Colonic mucosa (tissue), 4 donors: ENCODE measurements around the gene CHRNA4. TPM values are rescaled to one million over a fixed set of nuclear protein-coding genes. Genes with fewer than 3 reads are reported as not detected.

Source experiments
- DNase-seq: peaks from one replicate; pipeline ENCODE4 v3.0.0-alpha.2; 2020
- H3K27ac ChIP-seq: fragments of 200-600 bp; one replicate; pipeline ENCODE4 v1.8.0; 2021
- H3K27me3 ChIP-seq: fragments of 200-600 bp; one replicate; pipeline ENCODE4 v1.8.0; 2021
- H3K36me3 ChIP-seq: fragments of 200-600 bp; one replicate; pipeline ENCODE4 v1.8.0; 2021
- H3K4me1 ChIP-seq: fragments of 200-600 bp; one replicate; pipeline ENCODE4 v1.8.0; 2021; ENCODE audit warnings: mild to moderate bottlenecking
- H3K4me3 ChIP-seq: fragments of 200-600 bp; one replicate; pipeline ENCODE4 v1.8.0; 2021
- H3K9ac ChIP-seq, 2 donors: one replicate each; pipeline ENCODE4 v1.7.0; 2013; ENCODE audit warnings: control low read depth in 2 of 2, low read depth in 2 of 2, low read length in 2 of 2
- H3K9me3 ChIP-seq: fragments of 200-600 bp; one replicate; pipeline ENCODE4 v1.8.0; 2021
- CTCF ChIP-seq: fragments of 200-600 bp; IDR thresholded peaks from one replicate; pipeline ENCODE4 v1.8.0; 2022; ENCODE audit warnings: antibody characterized with exemption, mild to moderate bottlenecking
- intact Hi-C: fragments of 100-400 bp; cut with DNase I; formaldehyde crosslinking; loops from one replicate; pipeline ENCODE4 v1.14.1; 2022
- total RNA-seq, 2 donors: library from RNA; stranded (reverse); fragmentation: NEBNext Ultra II Directional in 1 of 2; extraction: Animal tissue kit (Norgen Biotek cat#: 25700) in 1 of 2; gene quantifications; one replicate each; pipeline ENCODE4 v1.2.1, GENCODE V29; 2021
- donor health status: healthy.
- donor health status: DM: no; HTN: no; CAD: no.
- donor health status: DM: no; HTN: no; CAD: no.

Gene CHRNA4
- total RNA-seq, 2 donors from 2014 or later, result 0.05 TPM; not detected in 1

- H3K36me3 ChIP-seq, result no peaks in the 10 kb centered on the region
- H3K27me3 ChIP-seq, result no peaks in the 10 kb centered on the region
- H3K9ac ChIP-seq, result no peak overlapping the region
- intact Hi-C loops, result no loop called here
- no peak overlapping the region for H3K4me3 ChIP-seq
- H3K27ac ChIP-seq, result no peak overlapping the region
- no peak for DNase-seq
- no peaks in the 10 kb centered on the region for H3K4me1 ChIP-seq
- H3K9me3 ChIP-seq, result no peaks in the 10 kb centered on the region
- no peak for TF ChIP-seq CTCF
Observed at GRCh38 chr20:63387393-63387792, 26.2 kb upstream of the CHRNA4 start.

GRCh38 chr20:63386491-63386890 is 25.3 kb upstream of the CHRNA4 start:
- Histone ChIP-seq H3K9ac (no peak overlapping the region), H3K27me3 (no peaks in the 10 kb centered on the region), H3K4me1 (no peaks in the 10 kb centered on the region), H3K9me3 (no peaks in the 10 kb centered on the region), H3K4me3 (no peak overlapping the region), H3K36me3 (no peaks in the 10 kb centered on the region), H3K27ac (no peak overlapping the region)
- no peak for TF ChIP-seq CTCF
- DNase-seq, result no peak
- intact Hi-C loops, result no loop called here

GRCh38 chr20:63385819-63386218 is 24.7 kb upstream of the CHRNA4 start:
- Histone ChIP-seq H3K27ac (no peak overlapping the region), H3K9me3 (no peaks in the 10 kb centered on the region), H3K9ac (no peak overlapping the region), H3K36me3 (no peaks in the 10 kb centered on the region), H3K27me3 (no peaks in the 10 kb centered on the region), H3K4me1 (no peaks in the 10 kb centered on the region), H3K4me3 (no peak overlapping the region)
- TF ChIP-seq CTCF, result no peak
- no peak for DNase-seq
- intact Hi-C loops, result no loop called here

- Histone ChIP-seq H3K27ac (no peak overlapping the region), H3K4me1 (no peaks in the 10 kb centered on the region), H3K27me3 (no peaks in the 10 kb centered on the region), H3K4me3 (no peak overlapping the region), H3K9me3 (no peaks in the 10 kb centered on the region), H3K36me3 (no peaks in the 10 kb centered on the region), H3K9ac (no peak overlapping the region)
- intact Hi-C loops, result no loop called here
- no peak for DNase-seq
- TF ChIP-seq CTCF, result no peak
Observed at GRCh38 chr20:63384336-63384735, 23.2 kb upstream of the CHRNA4 start.

- H3K4me1 ChIP-seq, result no peaks in the 10 kb centered on the region
- no peak for TF ChIP-seq CTCF
- no peak overlapping the region for H3K9ac ChIP-seq
- no peak overlapping the region for H3K4me3 ChIP-seq
- no peak overlapping the region for H3K27ac ChIP-seq
- DNase-seq, result no peak
- no peaks in the 10 kb centered on the region for H3K9me3 ChIP-seq
- intact Hi-C loops, result loop anchor here (2.0 kb wide), 1 partner anchor 75 kb away; no protein-coding TSS in a partner anchor
- H3K27me3 ChIP-seq, result no peaks in the 10 kb centered on the region
- H3K36me3 ChIP-seq, result no peaks in the 10 kb centered on the region
Observed at GRCh38 chr20:63383556-63383955, 22.4 kb upstream of the CHRNA4 start.
